UCSD-AML1 (cell line): ENCODE measurements around the gene MRPL39.

Experiments used
- DNase-seq: peaks from one replicate; lab custom pipeline; 2025; ENCODE audit not compliant: unreplicated experiment; lab: John Stamatoyannopoulos, UW

Gene MRPL39

GRCh38 chr21:25569711-25570110, 37.6 kb downstream of the MRPL39 start:
- DNase-seq = no peak

DNA sequence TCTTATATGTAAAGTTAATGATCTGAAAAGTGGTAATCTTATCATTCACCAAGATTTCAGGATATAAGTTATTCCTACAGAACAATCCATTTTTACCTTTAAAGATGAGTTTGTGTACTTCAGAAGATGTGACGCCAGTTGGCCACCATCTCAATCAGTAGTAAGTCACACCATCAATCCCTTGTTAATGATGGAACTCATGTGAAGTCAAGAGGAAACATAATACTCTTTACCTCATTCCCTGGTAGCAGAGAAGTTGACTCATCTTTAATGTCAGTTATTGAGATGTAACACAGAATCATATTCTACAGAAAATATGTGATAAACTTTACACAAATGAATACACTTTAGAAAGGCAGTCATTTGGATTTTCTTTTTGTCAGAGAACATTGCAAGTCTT, 38.2 kb downstream of the MRPL39 start:
- no peak for DNase-seq

GRCh38 chr21:25568246-25568645, 39.0 kb downstream of the MRPL39 start:
- peak; percentile 10 for DNase-seq

DNA sequence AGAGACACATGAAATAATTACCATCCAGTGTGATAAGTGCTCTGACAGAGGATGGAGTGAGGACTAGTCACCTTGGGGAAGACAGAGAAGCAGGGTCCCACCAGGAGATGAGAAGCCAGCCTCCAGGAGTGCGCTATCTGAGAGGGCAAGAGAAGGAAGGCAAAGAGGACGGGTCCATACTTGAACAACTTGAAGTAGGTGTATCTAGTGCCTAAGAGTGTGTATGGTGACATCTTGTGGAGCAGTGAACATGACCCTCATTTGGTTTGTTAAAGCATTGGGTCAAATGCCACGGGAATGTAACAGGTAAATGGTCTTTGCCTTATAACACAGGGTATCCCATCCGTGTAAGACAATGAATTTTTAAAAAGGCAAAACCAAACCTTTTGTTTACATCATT, 39.8 kb downstream of the MRPL39 start:
- no peak for DNase-seq

DNA sequence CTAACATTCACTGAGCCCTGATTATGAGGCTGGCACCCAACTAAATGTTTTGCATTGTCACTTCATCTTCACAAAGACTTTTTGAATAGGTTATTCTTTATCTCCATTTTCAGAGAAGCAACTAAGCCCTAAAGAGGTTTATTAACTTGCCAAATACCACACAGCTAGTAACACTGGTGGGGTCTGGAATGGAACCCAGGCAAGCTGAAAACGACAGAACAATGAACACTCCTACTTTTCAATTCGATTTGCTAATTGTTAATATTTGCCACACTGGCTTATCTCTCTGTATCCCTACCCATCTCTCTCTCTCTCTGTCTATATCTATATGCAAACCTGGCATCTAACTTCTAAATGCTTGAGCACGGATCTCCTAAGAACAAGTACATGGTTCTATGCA, 40.6 kb downstream of the MRPL39 start:
- DNase-seq = no peak

- no peak for DNase-seq
Measured at GRCh38 chr21:25565272-25566211, 41.7 kb downstream of the MRPL39 start.

GRCh38 chr21:25564349-25564948, 42.8 kb downstream of the MRPL39 start:
- no peak for DNase-seq

GRCh38 chr21:25563361-25564116, 43.7 kb downstream of the MRPL39 start:
- DNase-seq = peak; percentile 40

- DNase-seq = no peak
Measured at GRCh38 chr21:25562660-25563059, 44.6 kb downstream of the MRPL39 start.

DNA sequence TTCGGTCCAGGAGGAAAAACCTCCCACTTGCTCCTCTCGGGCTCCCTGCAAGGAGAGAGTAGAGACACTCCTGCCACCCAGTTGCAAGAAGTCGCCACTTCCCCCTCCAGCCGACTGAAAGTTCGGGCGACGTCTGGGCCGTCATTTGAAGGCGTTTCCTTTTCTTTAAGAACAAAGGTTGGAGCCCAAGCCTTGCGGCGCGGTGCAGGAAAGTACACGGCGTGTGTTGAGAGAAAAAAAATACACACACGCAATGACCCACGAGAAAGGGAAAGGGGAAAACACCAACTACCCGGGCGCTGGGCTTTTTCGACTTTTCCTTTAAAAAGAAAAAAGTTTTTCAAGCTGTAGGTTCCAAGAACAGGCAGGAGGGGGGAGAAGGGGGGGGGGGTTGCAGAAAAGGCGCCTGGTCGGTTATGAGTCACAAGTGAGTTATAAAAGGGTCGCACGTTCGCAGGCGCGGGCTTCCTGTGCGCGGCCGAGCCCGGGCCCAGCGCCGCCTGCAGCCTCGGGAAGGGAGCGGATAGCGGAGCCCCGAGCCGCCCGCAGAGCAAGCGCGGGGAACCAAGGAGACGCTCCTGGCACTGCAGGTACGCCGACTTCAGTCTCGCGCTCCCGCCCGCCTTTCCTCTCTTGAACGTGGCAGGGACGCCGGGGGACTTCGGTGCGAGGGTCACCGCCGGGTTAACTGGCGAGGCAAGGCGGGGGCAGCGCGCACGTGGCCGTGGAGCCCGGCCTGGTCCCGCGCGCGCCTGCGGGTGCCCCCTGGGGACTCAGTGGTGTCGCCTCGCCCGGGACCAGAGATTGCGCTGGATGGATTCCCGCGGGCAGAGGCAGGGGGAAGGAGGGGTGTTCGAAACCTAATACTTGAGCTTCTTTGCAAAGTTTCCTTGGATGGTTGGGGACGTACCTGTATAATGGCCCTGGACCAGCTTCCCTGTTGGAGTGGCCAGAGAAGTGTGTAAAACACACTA, 45.3 kb downstream of the MRPL39 start:
- peak; percentile 74 for DNase-seq

GRCh38 chr21:25560891-25561290, 46.4 kb downstream of the MRPL39 start:
- no peak for DNase-seq

DNA sequence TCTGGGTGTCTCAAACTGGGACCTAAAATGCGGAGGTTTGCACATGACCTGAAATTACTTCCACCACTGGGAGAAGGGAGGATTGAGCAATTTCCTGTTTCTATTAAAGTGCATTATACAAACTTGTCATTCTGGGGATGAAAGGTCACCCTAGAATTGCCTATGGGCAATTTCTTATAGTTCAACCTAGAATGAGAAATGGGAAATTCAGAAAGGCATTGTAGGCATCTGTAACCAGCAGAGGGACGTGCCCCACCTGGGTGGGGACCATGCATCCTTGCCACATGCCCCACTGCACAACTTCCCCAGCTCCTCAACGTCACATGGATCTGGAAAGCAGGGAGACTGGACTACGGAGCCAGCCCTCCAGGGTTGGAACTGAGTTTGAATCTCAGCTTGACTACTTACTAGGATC, 47.0 kb downstream of the MRPL39 start:
- DNase-seq = peak; percentile 10

DNA sequence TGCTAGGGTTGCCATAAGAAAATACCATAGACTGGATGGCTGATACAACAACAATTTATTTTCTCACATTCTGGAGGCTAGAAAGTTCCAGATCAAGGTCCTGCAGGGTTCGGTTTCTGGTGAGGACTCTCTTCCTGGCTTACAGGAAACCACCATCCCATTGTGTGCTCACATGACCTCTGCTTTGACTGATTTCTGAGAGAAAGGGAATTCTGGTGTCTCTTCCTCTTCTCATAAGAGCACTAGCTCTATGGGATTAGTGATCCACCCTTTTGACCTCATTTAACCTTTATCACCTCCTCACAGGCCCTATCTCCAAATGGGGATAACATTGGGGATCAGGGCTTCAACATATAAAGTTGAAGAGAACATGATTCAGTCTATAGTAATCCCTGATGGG, 47.5 kb downstream of the MRPL39 start:
- no peak for DNase-seq

DNA sequence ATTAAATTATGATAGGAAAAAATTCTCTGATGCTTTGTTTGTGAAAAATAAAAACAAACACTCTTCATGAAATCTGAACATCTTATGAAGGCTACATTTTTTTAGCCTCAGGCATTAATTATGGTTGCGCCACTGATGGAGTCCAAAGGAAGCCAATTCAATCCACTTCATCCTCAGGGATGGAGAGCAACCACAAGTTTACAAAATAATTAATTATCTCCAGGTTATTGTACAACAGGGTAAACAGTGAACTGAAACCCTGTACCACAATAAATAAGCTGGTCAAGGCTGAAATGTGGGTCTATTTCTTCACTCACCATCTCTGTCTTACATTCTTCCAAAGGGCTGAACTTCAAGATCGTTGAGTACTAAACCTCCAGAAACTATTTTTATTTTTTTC, 49.2 kb downstream of the MRPL39 start:
- DNase-seq = no peak

- DNase-seq = no peak
Measured at GRCh38 chr21:25557180-25557579, 50.1 kb downstream of the MRPL39 start.

- no peak for DNase-seq
Measured at GRCh38 chr21:25556091-25556490, 51.2 kb downstream of the MRPL39 start.

GRCh38 chr21:25555492-25555891, 51.8 kb downstream of the MRPL39 start:
- no peak for DNase-seq

GRCh38 chr21:25552856-25553255, 54.4 kb downstream of the MRPL39 start:
- DNase-seq = no peak

- DNase-seq = no peak
Measured at GRCh38 chr21:25551569-25551968, 55.7 kb downstream of the MRPL39 start.

DNA sequence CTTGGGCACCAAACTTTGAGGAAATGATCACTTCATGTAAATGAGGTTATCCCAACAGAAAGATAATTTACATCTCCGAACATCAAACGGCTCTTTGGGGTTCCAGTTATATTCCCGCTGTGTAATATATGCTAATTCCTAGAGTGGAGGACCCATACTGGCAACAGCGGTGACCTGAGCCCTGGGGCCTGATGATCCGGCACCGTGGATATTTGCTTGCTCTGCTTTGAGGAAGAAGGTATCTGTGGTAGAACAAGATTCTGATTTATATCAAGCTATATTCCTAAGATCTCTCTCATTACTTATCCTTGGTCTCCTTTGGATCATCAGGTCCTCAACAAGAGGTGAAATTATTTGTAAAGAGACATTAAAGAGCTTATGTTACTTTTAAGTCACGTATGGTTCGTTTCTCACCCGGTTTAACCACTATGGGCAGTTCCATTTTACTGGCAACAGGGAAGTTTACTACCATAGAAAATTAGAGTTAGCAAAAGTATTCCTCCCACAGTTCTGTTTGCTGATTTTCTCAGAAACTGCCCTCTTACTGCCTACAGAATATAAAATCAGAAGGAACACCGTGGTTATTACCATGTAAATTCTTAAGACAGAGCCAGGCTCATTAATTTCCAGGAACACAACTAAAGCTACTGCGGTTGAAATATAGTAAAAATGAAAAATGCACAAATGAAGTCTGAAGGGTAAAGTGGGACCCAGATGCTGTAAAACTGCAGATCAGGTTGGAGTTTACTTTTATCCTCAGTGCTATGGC, 56.7 kb downstream of the MRPL39 start:
- no peak for DNase-seq
